Keratinocyte (primary cell): ENCODE results near the gene RIC8A. TPM values are rescaled to one million over a fixed set of nuclear protein-coding genes. Genes with fewer than 3 reads are reported as not detected.

ENCODE experiments used
- DNase-seq: peaks from one replicate; pipeline ENCODE4 v3.0.0-alpha.2; 2011; ENCODE audit warnings: low read depth, missing footprints, low spot score
- FAIRE-seq: peaks from 2 replicates; lab custom pipeline; 2011; peaks lifted over from hg19 to GRCh38; lab: Jason Lieb, UNC
- H2AFZ ChIP-seq: 2 replicates; pipeline ENCODE4 v1.6.0; 2012; ENCODE audit warnings: low read length, control low read depth, inconsistent platforms; ENCODE audit not compliant: control insufficient read depth
- H3K27ac ChIP-seq: 2 replicates; pipeline ENCODE4 v1.5.1; 2011; ENCODE audit warnings: low read length; ENCODE audit not compliant: control insufficient read depth, insufficient read depth
- H3K27me3 ChIP-seq: 3 replicates; pipeline ENCODE4 v1.6.0; 2011; ENCODE audit warnings: low read length; ENCODE audit not compliant: control insufficient read depth, insufficient read depth; ENCODE audit errors: extremely low read depth
- H3K36me3 ChIP-seq, 2 experiments: 2 replicates in 1 of 2; 3 replicates in 1 of 2; pipeline ENCODE4 v1.5.1; 2011; ENCODE audit warnings: low read length in 2 of 2, mild to moderate bottlenecking in 1 of 2; ENCODE audit not compliant: control insufficient read depth in 2 of 2, insufficient read depth in 2 of 2; ENCODE audit errors: extremely low read depth in 1 of 2
- H3K4me1 ChIP-seq: 3 replicates; pipeline ENCODE4 v1.5.1; 2011; ENCODE audit warnings: low read length; ENCODE audit not compliant: control insufficient read depth, insufficient read depth; ENCODE audit errors: extremely low read depth
- H3K4me2 ChIP-seq: 3 replicates; pipeline ENCODE4 v1.6.0; 2011; ENCODE audit warnings: low read depth, low read length; ENCODE audit not compliant: control insufficient read depth, insufficient read depth; ENCODE audit errors: extremely low read depth
- H3K4me3 ChIP-seq, 3 experiments: fragments of 200-600 bp in 1 of 3; sonication (generic) in 1 of 3; 2 replicates in 2 of 3; 3 replicates in 1 of 3; pipeline ENCODE4 v1.5.1; 2011 to 2016; ENCODE audit warnings: low read length in 3 of 3, mild to moderate bottlenecking in 3 of 3, control low read depth in 2 of 3, inconsistent platforms in 1 of 3, low read depth in 1 of 3, mixed read lengths in 1 of 3, mixed run types in 1 of 3, moderate library complexity in 1 of 3; ENCODE audit not compliant: control insufficient read depth in 2 of 3, insufficient read depth in 2 of 3; ENCODE audit errors: extremely low read depth in 1 of 3
- H3K79me2 ChIP-seq: 2 replicates; pipeline ENCODE4 v1.6.0; 2012; ENCODE audit warnings: low read length; ENCODE audit not compliant: control insufficient read depth, insufficient read depth
- H3K9ac ChIP-seq: 3 replicates; pipeline ENCODE4 v1.6.0; 2011; ENCODE audit warnings: low read length; ENCODE audit not compliant: control insufficient read depth, insufficient read depth; ENCODE audit errors: extremely low read depth
- H3K9me1 ChIP-seq: 3 replicates; pipeline ENCODE4 v1.6.0; 2011; ENCODE audit warnings: low read length; ENCODE audit not compliant: control insufficient read depth, insufficient read depth; ENCODE audit errors: extremely low read depth
- H3K9me3 ChIP-seq: 2 replicates; pipeline ENCODE4 v1.5.1; 2012; ENCODE audit warnings: low read depth, low read length; ENCODE audit not compliant: control insufficient read depth
- H4K20me1 ChIP-seq: 3 replicates; pipeline ENCODE4 v1.6.0; 2011; ENCODE audit warnings: low read length; ENCODE audit not compliant: control insufficient read depth, insufficient read depth; ENCODE audit errors: extremely low read depth
- EZH2 ChIP-seq: IDR thresholded peaks from one replicate; pipeline ENCODE4 v1.6.1; 2012; ENCODE audit warnings: inconsistent platforms, mild to moderate bottlenecking, low read length, moderate library complexity
- dilution Hi-C: fragments of 300-500 bp; cut with MboI; formaldehyde crosslinking; loops from one replicate; pipeline ENCODE4 v1.7.0; 2020; ENCODE audit warnings: low sequenced_read_pairs; ENCODE audit not compliant: extremely low pct_ligation_motif_present
- polyA plus RNA-seq, 5 experiments: library from polyadenylated mRNA; depleted of rRNA in 3 of 5; stranded (reverse) in 3 of 5; stranded (forward) in 1 of 5; unstranded in 1 of 5; fragments of >200 nt; gene quantifications; 1 replicate in 1 of 5; 2 replicates in 3 of 5; 3 replicates in 1 of 5; pipeline versions ENCODE4 v1.2.1 to v1.2.3, GENCODE V29; 2011 to 2012; ENCODE audit warnings: missing spikeins in 2 of 5, low read depth in 1 of 5, low replicate concordance in 1 of 5
- TF ChIP-seq, protein P1 (sequence below), 3 experiments: IDR thresholded peaks in 1 of 3; conservative IDR thresholded peaks in 1 of 3; optimal IDR thresholded peaks in 1 of 3; 2 replicates in 2 of 3; 3 replicates in 1 of 3; pipeline versions ENCODE3 to v1.5.1; 2011; ENCODE audit warnings: low read length in 3 of 3, mild to moderate bottlenecking in 3 of 3, moderate library complexity in 2 of 3, control low read depth in 1 of 3, inconsistent platforms in 1 of 3; ENCODE audit not compliant: insufficient read depth in 2 of 3; ENCODE audit errors: extremely low read depth in 1 of 3

Gene RIC8A
- polyA plus RNA-seq, 1 donor (not counting 4 experiments of a cell fraction or from before 2014, with no cell fraction given), result 120 TPM

DNA sequence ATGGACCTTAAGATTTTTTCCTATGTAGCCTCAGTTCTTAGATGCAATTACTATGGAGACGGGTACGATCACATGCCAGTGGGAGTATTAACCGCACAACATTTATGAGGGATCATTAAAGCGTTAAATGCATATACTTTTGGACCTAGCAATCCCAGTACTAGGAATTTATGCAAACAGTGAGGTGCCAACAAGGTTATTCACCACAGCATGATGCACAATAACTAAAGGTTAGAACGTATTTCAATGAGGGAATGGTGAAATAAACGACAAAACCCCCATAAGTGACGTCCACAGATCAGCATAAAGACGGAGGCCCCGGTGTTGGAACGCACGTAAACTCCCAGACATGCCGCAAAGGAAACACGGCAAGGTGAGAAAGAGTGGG is 28.1 kb downstream of the RIC8A start:
- DNase-seq (no peak), FAIRE-seq (peak; percentile 9)
- H3K79me2 ChIP-seq, result peaks cover 44% of the 10 kb centered on the region
- no peaks in the 10 kb centered on the region for H3K9me3 ChIP-seq
- H2AFZ ChIP-seq, result peak overlapping the region; percentile 87
- peak overlapping the region; percentile 84 for H3K9ac ChIP-seq
- H3K4me2 ChIP-seq, result peak overlapping the region; percentile 100
- no peaks in the 10 kb centered on the region for H3K27me3 ChIP-seq
- peak overlapping the region; percentile 75 to 98 (median 93) for H3K4me3 ChIP-seq
- no peaks in the 10 kb centered on the region for H3K9me1 ChIP-seq
- peaks cover 12% of the 10 kb centered on the region for H3K4me1 ChIP-seq
- dilution Hi-C loops, result no loop called here
- H4K20me1 ChIP-seq, result no peaks in the 10 kb centered on the region
- no peak for TF ChIP-seq EZH2
- TF ChIP-seq, protein P1, sequence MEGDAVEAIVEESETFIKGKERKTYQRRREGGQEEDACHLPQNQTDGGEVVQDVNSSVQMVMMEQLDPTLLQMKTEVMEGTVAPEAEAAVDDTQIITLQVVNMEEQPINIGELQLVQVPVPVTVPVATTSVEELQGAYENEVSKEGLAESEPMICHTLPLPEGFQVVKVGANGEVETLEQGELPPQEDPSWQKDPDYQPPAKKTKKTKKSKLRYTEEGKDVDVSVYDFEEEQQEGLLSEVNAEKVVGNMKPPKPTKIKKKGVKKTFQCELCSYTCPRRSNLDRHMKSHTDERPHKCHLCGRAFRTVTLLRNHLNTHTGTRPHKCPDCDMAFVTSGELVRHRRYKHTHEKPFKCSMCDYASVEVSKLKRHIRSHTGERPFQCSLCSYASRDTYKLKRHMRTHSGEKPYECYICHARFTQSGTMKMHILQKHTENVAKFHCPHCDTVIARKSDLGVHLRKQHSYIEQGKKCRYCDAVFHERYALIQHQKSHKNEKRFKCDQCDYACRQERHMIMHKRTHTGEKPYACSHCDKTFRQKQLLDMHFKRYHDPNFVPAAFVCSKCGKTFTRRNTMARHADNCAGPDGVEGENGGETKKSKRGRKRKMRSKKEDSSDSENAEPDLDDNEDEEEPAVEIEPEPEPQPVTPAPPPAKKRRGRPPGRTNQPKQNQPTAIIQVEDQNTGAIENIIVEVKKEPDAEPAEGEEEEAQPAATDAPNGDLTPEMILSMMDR (optimal IDR thresholded peaks at IDR 0.05 in 1 of 3, IDR thresholded peaks at IDR 0.05 in 1 of 3, conservative IDR thresholded peaks at IDR 0.05 in 1 of 3; ENCODE audit: extremely low read depth in 1 of 3, insufficient read depth in 2 of 3, low read length in 3 of 3), result no peak
- peaks cover 5 to 9% of the 10 kb centered on the region in 2 experiments for H3K36me3 ChIP-seq
- H3K27ac ChIP-seq, result peak overlapping the region; percentile 58

DNA sequence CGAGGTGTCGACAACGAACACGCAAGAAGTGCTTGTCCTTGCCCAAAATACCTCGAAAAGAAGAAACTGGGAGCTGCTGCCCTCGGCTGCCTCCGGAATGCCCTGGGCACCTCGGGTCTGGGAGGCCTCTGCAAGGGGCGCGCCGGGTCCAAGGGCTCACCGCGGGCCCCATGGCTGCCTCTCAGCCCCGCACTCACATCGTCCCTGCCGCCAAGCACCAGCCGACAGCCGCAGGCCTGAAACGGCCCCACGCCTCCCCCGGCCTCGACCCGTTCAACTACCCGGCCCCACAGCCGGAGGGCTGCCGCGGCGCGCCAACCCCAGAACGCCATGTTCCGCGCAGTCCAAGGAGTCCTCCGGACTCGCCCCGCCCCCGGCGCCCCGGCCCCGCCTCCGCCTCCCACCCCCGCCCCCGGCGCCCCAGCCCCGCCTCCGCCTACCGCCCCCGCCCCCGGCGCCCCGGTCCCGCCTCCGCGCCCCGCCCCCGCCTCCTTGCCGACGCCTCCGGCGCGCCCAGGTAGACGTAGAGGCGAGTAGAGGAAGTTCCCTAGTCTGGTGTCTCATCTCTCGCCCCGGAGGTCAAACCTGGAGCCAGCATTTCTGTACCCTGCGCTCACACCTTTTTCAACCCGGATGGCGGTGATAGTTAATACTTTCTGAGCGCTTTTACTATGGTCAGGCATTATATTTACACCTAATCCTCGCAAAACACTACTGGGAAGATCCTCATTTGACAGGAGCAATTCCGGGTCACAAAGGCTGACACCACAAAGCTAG is 28.7 kb downstream of the RIC8A start, which contains the start of gene SIRT3:
TSS of gene SIRT3 (minus strand) at position 346 of the 777 bp plus-strand sequence. CDS start at position 332, 14 bp downstream.
- TF ChIP-seq, protein P1 (optimal IDR thresholded peaks at IDR 0.05 in 1 of 3, IDR thresholded peaks at IDR 0.05 in 1 of 3, conservative IDR thresholded peaks at IDR 0.05 in 1 of 3; ENCODE audit: extremely low read depth in 1 of 3, insufficient read depth in 2 of 3, low read length in 3 of 3), result no peak
- no peak for TF ChIP-seq EZH2
- Histone ChIP-seq H2AFZ (peak within 1 kb of the TSS; percentile 91), H3K36me3 (peaks cover 5 to 9% of the 10 kb centered on the region in 2 experiments), H3K79me2 (peaks cover 49% of the 10 kb centered on the region), H3K9me1 (no peaks in the 10 kb centered on the region), H3K9me3 (no peaks in the 10 kb centered on the region), H3K9ac (peak within 1 kb of the TSS; percentile 92), H3K4me3 (peak within 1 kb of the TSS; percentile 97 to 99 (median 98)), H4K20me1 (no peaks in the 10 kb centered on the region), H3K4me2 (peak within 1 kb of the TSS; percentile 100), H3K27me3 (no peaks in the 10 kb centered on the region), H3K27ac (peak within 1 kb of the TSS; percentile 99), H3K4me1 (peaks cover 12% of the 10 kb centered on the region)
- FAIRE-seq (no peak), DNase-seq (no peak)
- dilution Hi-C loops, result no loop called here
